Neuronal stem cell (in vitro differentiated cells): ENCODE measurements around the gene SLC9A4.

ENCODE experiments used
- DNase-seq: peaks from one replicate; pipeline ENCODE4 v3.0.0-alpha.2; 2013; ENCODE audit warnings: low spot score
- H2AFZ ChIP-seq: one replicate; pipeline ENCODE4 v1.6.1; 2013; ENCODE audit warnings: mild to moderate bottlenecking, low read length, inconsistent platforms
- H2AK5ac ChIP-seq: 2 replicates; pipeline ENCODE4 v1.6.1; 2013; ENCODE audit warnings: low read depth, mild to moderate bottlenecking, inconsistent platforms, low read length, moderate library complexity, mixed read lengths
- H2BK120ac ChIP-seq: 2 replicates; pipeline ENCODE4 v1.6.1; 2013; ENCODE audit warnings: low read depth, mild to moderate bottlenecking, inconsistent platforms, low read length, moderate library complexity, mixed read lengths
- H2BK12ac ChIP-seq: one replicate; pipeline ENCODE4 v1.6.1; 2013; ENCODE audit warnings: low read length, inconsistent platforms
- H2BK15ac ChIP-seq: 2 replicates; pipeline ENCODE4 v1.6.1; 2013; ENCODE audit warnings: mild to moderate bottlenecking, low read length, inconsistent platforms, mixed read lengths
- H2BK5ac ChIP-seq: one replicate; pipeline ENCODE4 v1.6.1; 2013; ENCODE audit warnings: inconsistent platforms, mild to moderate bottlenecking, low read length, moderate library complexity
- H3K14ac ChIP-seq: one replicate; pipeline ENCODE4 v1.6.1; 2013; ENCODE audit warnings: low read length, inconsistent platforms
- H3K18ac ChIP-seq: 2 replicates; pipeline ENCODE4 v1.6.1; 2013; ENCODE audit warnings: low read length, inconsistent platforms
- H3K23ac ChIP-seq: 2 replicates; pipeline ENCODE4 v1.6.1; 2013; ENCODE audit warnings: low read depth, mild to moderate bottlenecking, mixed read lengths, low read length, inconsistent platforms; ENCODE audit not compliant: poor library complexity
- H3K27ac ChIP-seq: replicated peaks from 3 replicates; pipeline ENCODE4 v1.5.1; 2013; ENCODE audit warnings: low read length, inconsistent platforms
- H3K27me3 ChIP-seq, 3 experiments: 2 replicates each; pipeline ENCODE4 v1.6.1; 2013; ENCODE audit warnings: low read length in 3 of 3, mild to moderate bottlenecking in 2 of 3, inconsistent platforms in 1 of 3, low read depth in 1 of 3, mixed read lengths in 1 of 3, moderate library complexity in 1 of 3; ENCODE audit not compliant: control insufficient read depth in 3 of 3, insufficient read depth in 3 of 3
- H3K36me3 ChIP-seq, 2 donors: replicated peaks in 1 of 2; 2 replicates each; pipeline ENCODE4 v1.6.1; 2013; ENCODE audit warnings: low read length in 2 of 2; ENCODE audit not compliant: control insufficient read depth in 2 of 2, insufficient read depth in 2 of 2
- H3K4ac ChIP-seq: 2 replicates; pipeline ENCODE4 v1.6.1; 2013; ENCODE audit warnings: inconsistent platforms, mild to moderate bottlenecking, low read length, moderate library complexity
- H3K4me1 ChIP-seq, 2 donors: 1 replicate in 1 of 2; 2 replicates in 1 of 2; pipeline ENCODE4 v1.6.1; 2013; ENCODE audit warnings: low read length in 2 of 2, low read depth in 1 of 2; ENCODE audit not compliant: control insufficient read depth in 2 of 2, insufficient read depth in 1 of 2
- H3K4me2 ChIP-seq: one replicate; pipeline ENCODE4 v1.6.1; 2013; ENCODE audit warnings: mild to moderate bottlenecking, low read length, inconsistent platforms; ENCODE audit not compliant: insufficient read depth, poor library complexity, severe bottlenecking
- H3K4me3 ChIP-seq, 2 donors: 2 replicates each; pipeline ENCODE4 v1.5.1; 2013; ENCODE audit warnings: low read length in 2 of 2, mild to moderate bottlenecking in 2 of 2, inconsistent platforms in 1 of 2, moderate library complexity in 1 of 2
- H3K79me1 ChIP-seq: one replicate; pipeline ENCODE4 v1.6.1; 2013; ENCODE audit warnings: low read depth, mild to moderate bottlenecking, inconsistent platforms, low read length, moderate library complexity
- H3K9ac ChIP-seq: one replicate; pipeline ENCODE4 v1.6.1; 2013; ENCODE audit warnings: mild to moderate bottlenecking, low read depth, low read length, inconsistent platforms; ENCODE audit not compliant: poor library complexity
- H3K9me3 ChIP-seq, 2 donors: replicated peaks in 1 of 2; 2 replicates each; pipeline versions ENCODE3 to v1.6.1; 2013; ENCODE audit warnings: low read length in 2 of 2, mild to moderate bottlenecking in 2 of 2, inconsistent platforms in 1 of 2, low read depth in 1 of 2, mixed read lengths in 1 of 2, moderate library complexity in 1 of 2; ENCODE audit not compliant: control insufficient read depth in 2 of 2, insufficient read depth in 1 of 2
- H4K8ac ChIP-seq: one replicate; pipeline ENCODE4 v1.6.1; 2013; ENCODE audit warnings: low read depth, mild to moderate bottlenecking, inconsistent platforms, low read length, moderate library complexity
- H4K91ac ChIP-seq: one replicate; pipeline ENCODE4 v1.6.1; 2013; ENCODE audit warnings: low read length, low read depth, mild to moderate bottlenecking, inconsistent platforms; ENCODE audit not compliant: poor library complexity
- WGBS, 2 donors: extraction: QIAGEN DNeasy Blood & Tissue Kit; methylation state at CpG; one replicate each; pipeline ENCODE4 v1.1.7; 2013; ENCODE audit warnings: missing lambda C conversion rate in 2 of 2, mixed read lengths in 1 of 2; ENCODE audit not compliant: insufficient read length in 2 of 2, insufficient replicate concordance in 1 of 2; ENCODE audit errors: extremely low coverage in 2 of 2; 5-methylcytosine and 5-hydroxymethylcytosine counted together

Gene SLC9A4

DNA sequence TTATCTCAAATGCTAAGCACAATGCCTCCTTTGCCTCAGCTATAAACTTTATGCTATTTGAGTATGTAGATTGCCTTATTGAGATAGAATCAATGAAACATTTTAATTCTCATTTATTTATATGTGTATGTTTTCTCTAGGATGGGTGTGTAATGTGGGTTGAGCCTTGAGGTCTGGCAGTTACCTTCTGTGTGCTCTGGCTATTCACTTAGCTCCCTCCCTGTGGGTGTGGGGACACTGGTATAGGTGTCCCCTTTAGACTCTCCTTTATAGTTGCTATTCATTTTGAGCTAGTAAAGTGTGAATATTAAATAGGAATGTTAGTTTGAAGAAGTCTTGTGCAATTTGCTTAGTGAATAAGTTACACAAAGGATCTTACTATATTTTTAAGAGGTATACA, 1.8 kb downstream of the SLC9A4 start:
- Histone ChIP-seq H3K18ac (no peak overlapping the region), H3K9me3 (no peaks in the 10 kb centered on the region), H2BK15ac (no peak overlapping the region)

DNA sequence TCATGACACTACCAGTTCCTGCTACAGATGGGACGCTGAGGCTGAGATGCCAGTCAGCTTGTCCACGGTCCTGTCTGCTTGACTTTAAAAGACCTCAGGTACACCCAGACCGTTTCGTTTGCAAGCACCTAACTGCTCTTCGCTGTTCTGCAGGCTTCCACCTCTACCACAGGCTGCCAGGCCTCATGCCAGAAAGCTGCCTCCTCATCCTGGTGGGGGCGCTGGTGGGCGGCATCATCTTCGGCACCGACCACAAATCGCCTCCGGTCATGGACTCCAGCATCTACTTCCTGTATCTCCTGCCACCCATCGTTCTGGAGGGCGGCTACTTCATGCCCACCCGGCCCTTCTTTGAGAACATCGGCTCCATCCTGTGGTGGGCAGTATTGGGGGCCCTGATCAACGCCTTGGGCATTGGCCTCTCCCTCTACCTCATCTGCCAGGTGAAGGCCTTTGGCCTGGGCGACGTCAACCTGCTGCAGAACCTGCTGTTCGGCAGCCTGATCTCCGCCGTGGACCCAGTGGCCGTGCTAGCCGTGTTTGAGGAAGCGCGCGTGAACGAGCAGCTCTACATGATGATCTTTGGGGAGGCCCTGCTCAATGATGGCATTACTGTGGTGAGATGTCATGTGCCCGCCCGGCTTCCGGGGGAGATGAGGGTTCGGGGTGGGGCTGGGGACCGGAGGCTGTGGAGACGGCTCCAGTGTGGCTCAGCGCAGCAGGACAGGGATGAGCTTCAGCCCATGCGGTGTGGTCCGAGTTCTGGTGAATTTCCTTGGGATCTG, 5.9 kb downstream of the SLC9A4 start:
- DNase-seq: no peak

More for the DNA sequence above, 1.8 kb downstream of the SLC9A4 start:
- Histone ChIP-seq H2BK12ac (no peak overlapping the region), H3K9ac (no peak overlapping the region), H3K4me3 (no peak overlapping the region), H3K23ac (no peak overlapping the region), H3K4me1 (no peaks in the 10 kb centered on the region), H2AK5ac (no peak overlapping the region), H3K79me1 (no peaks in the 10 kb centered on the region), H3K14ac (no peak overlapping the region), H2BK120ac (no peak overlapping the region), H4K8ac (no peak overlapping the region), H3K36me3 (no peaks in the 10 kb centered on the region), H3K4ac (no peak overlapping the region), H3K4me2 (no peak overlapping the region), H3K27me3 (no peaks in the 10 kb centered on the region), H4K91ac (no peak overlapping the region), H2BK5ac (no peak overlapping the region), H3K27ac (no peak overlapping the region), H2AFZ (no peak overlapping the region)
- no peak for DNase-seq

DNA sequence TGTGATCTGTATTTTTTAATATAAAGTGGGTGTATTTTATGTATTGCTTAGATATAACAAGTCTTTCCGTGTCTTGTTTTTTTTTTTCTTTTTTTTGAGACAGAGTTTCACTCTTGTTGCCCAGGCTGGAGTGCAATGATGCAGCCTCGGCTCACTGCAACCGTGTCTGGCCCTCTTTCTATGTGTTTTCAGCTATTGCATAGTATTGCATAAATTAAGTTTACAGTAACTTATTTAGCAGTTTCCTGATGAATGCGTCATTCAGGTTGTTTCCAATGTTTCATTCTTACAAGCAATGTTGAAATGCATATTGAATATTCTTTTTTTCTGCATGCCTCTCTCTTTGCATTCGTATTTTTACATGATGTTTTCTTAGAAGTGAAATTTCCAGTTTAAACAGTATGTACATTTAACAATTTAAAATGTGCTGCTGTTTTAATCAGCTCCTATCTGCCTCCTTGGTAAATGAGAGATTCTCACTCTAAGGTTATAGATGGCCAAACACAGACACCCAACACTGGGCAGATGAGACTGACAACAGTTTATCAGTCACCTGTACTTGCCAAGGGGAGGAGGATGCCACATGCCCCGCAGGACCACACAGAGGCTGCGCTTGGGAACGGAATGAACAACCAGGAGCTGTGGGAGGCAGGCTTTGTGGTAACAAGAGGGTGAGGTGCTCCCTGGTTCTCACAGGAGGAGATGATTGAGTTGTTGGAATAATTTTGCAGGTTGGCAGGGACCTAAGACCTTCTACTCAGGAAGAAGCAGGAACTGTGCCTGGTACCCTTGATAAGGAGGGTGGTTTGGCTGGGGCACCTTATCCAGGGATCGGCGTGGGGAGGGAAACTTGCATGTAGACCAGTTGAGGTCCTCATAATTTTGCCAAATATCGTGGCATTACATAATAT, 7.5 kb downstream of the SLC9A4 start:
- H3K4me3 ChIP-seq: no peak overlapping the region

More for the DNA sequence above, 5.9 kb downstream of the SLC9A4 start:
- H3K79me1 ChIP-seq: no peaks in the 10 kb centered on the region
- H4K8ac ChIP-seq: no peak overlapping the region
- H3K27ac ChIP-seq: no peak overlapping the region
- H3K36me3 ChIP-seq: no peaks in the 10 kb centered on the region
- WGBS, 2 donors: no CpG with 5 or more reads among the region's 36 CpGs
- peak overlapping the region; percentile 26 for H2AK5ac ChIP-seq
- no peaks in the 10 kb centered on the region for H3K27me3 ChIP-seq
- no peaks in the 10 kb centered on the region for H3K4me1 ChIP-seq
- no peak overlapping the region for H3K4me2 ChIP-seq
- H3K4ac ChIP-seq: no peak overlapping the region
- no peak overlapping the region for H3K4me3 ChIP-seq
- peak overlapping the region; percentile 83 for H3K18ac ChIP-seq
- no peak overlapping the region for H4K91ac ChIP-seq
- no peaks in the 10 kb centered on the region for H3K9me3 ChIP-seq
- H3K9ac ChIP-seq: no peak overlapping the region
- no peak overlapping the region for H2AFZ ChIP-seq
- no peak overlapping the region for H2BK12ac ChIP-seq
- H3K23ac ChIP-seq: peak overlapping the region; percentile 34
- H2BK15ac ChIP-seq: no peak overlapping the region
- H2BK120ac ChIP-seq: no peak overlapping the region
- peak overlapping the region; percentile 19 for H2BK5ac ChIP-seq
- no peak overlapping the region for H3K14ac ChIP-seq

DNA sequence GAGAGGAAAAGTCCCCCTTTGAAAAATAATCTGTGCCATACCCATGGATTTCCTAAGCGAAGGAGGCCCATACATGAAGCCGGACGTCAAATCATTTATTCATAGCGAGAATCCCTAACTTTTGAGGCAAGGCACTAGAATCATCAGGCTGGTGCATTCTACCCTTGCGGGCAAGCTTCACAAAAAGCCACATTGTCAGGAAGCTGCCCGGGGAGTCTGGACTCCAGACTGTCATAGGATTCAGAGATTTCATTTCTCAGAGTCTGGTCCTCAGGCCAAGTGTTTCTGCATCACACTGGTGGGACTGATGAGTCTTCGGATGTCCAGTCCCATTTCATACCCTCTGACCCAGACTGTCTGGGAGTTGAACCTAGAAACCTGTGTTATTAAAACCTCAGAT, 8.9 kb downstream of the SLC9A4 start:
- Histone ChIP-seq H2BK12ac (no peak overlapping the region), H3K9ac (no peak overlapping the region), H3K18ac (no peak overlapping the region), H3K36me3 (no peaks in the 10 kb centered on the region), H2AK5ac (no peak overlapping the region), H3K14ac (no peak overlapping the region), H4K8ac (no peak overlapping the region), H4K91ac (no peak overlapping the region), H3K4me3 (no peak overlapping the region), H3K27ac (no peak overlapping the region), H3K27me3 (no peaks in the 10 kb centered on the region), H3K4me2 (no peak overlapping the region), H2BK15ac (no peak overlapping the region), H2BK5ac (no peak overlapping the region), H3K4ac (no peak overlapping the region), H3K9me3 (no peaks in the 10 kb centered on the region), H3K4me1 (no peaks in the 10 kb centered on the region), H3K23ac (no peak overlapping the region), H3K79me1 (no peaks in the 10 kb centered on the region), H2AFZ (no peak overlapping the region), H2BK120ac (no peak overlapping the region)
- WGBS, 2 donors: no CpG with 5 or more reads among the region's 7 CpGs
- no peak for DNase-seq

More for the DNA sequence above, 7.5 kb downstream of the SLC9A4 start:
- Histone ChIP-seq H3K18ac (no peak overlapping the region), H2AK5ac (no peak overlapping the region), H3K4me2 (no peak overlapping the region), H2BK120ac (no peak overlapping the region), H3K4me1 (no peaks in the 10 kb centered on the region), H2BK15ac (no peak overlapping the region), H3K79me1 (no peaks in the 10 kb centered on the region), H2BK12ac (no peak overlapping the region), H3K14ac (no peak overlapping the region), H4K91ac (no peak overlapping the region), H3K4ac (no peak overlapping the region), H3K23ac (no peak overlapping the region), H2BK5ac (no peak overlapping the region), H4K8ac (no peak overlapping the region), H3K27ac (no peak overlapping the region), H3K9ac (no peak overlapping the region), H3K36me3 (no peaks in the 10 kb centered on the region), H3K27me3 (no peaks in the 10 kb centered on the region), H3K9me3 (no peaks in the 10 kb centered on the region), H2AFZ (no peak overlapping the region)
- WGBS, 2 donors: no CpG with 5 or more reads among the region's 11 CpGs
- DNase-seq: no peak
